Bronchial epithelial cell (primary cell): Measurements from ENCODE around the gene ELOVL3. TPM values are rescaled to one million over a fixed set of nuclear protein-coding genes. Genes with fewer than 3 reads are reported as not detected.

Experiments
- DNase-seq: peaks from one replicate; pipeline ENCODE4 v3.0.0-alpha.2; 2010; ENCODE audit warnings: low read depth
- FAIRE-seq: peaks from 2 replicates; lab custom pipeline; 2011; peaks lifted over from hg19 to GRCh38; lab: Jason Lieb, UNC
- H3K27me3 ChIP-seq: 2 replicates; pipeline ENCODE4 v1.5.1; 2011; ENCODE audit warnings: low read length; ENCODE audit not compliant: control insufficient read depth, insufficient read depth
- H3K36me3 ChIP-seq: 2 replicates; pipeline ENCODE4 v1.5.1; 2011; ENCODE audit warnings: low read length; ENCODE audit not compliant: control insufficient read depth, insufficient read depth
- H3K4me3 ChIP-seq: 2 replicates; pipeline ENCODE4 v1.5.1; 2011; ENCODE audit warnings: mild to moderate bottlenecking, low read depth, low read length, control low read depth
- CTCF ChIP-seq: IDR thresholded peaks from 2 replicates; pipeline ENCODE4 v1.5.1; 2011; ENCODE audit warnings: mild to moderate bottlenecking, moderate library complexity, low read length, control low read depth, inconsistent platforms; ENCODE audit not compliant: insufficient read depth, severe bottlenecking
- total RNA-seq: library from RNA; depleted of rRNA; stranded (reverse); fragments of >200 nt; gene quantifications from 2 replicates; pipeline ENCODE4 v1.2.1, GENCODE V29; 2014

Gene ELOVL3
- total RNA-seq, 1 donor from 2014 or later: not detected

- H3K36me3 ChIP-seq: no peaks in the 10 kb centered on the region
- DNase-seq: no peak
- no peak for FAIRE-seq
- peaks cover 2% of the 10 kb centered on the region for H3K27me3 ChIP-seq
- no peak overlapping the region for H3K4me3 ChIP-seq
- TF ChIP-seq CTCF: no peak
These were observed 34.1 kb upstream of the ELOVL3 start for GRCh38 chr10:102191956-102192355.

- no peak for FAIRE-seq
- TF ChIP-seq CTCF: no peak
- DNase-seq: peak; percentile 43
These were observed 30.7 kb upstream of the ELOVL3 start for GRCh38 chr10:102195296-102195870.

GRCh38 chr10:102196893-102197292 is 29.2 kb upstream of the ELOVL3 start:
- no peak for TF ChIP-seq CTCF
- Histone ChIP-seq H3K27me3 (no peaks in the 10 kb centered on the region), H3K36me3 (no peaks in the 10 kb centered on the region), H3K4me3 (no peak overlapping the region)
- FAIRE-seq (no peak), DNase-seq (no peak)

More at GRCh38 chr10:102195296-102195870, 30.7 kb upstream of the ELOVL3 start:
- H3K4me3 ChIP-seq: no peak overlapping the region
- no peaks in the 10 kb centered on the region for H3K36me3 ChIP-seq
- no peaks in the 10 kb centered on the region for H3K27me3 ChIP-seq

- DNase-seq: no peak
- Histone ChIP-seq H3K27me3 (no peaks in the 10 kb centered on the region), H3K36me3 (no peaks in the 10 kb centered on the region), H3K4me3 (no peak overlapping the region)
- TF ChIP-seq CTCF: no peak
- FAIRE-seq: no peak
These were observed 28.1 kb upstream of the ELOVL3 start for GRCh38 chr10:102198027-102198426.

- Histone ChIP-seq H3K4me3 (no peak overlapping the region), H3K27me3 (no peaks in the 10 kb centered on the region), H3K36me3 (no peaks in the 10 kb centered on the region)
- FAIRE-seq: no peak
- no peak for DNase-seq
- no peak for TF ChIP-seq CTCF
These were observed 25.1 kb upstream of the ELOVL3 start for GRCh38 chr10:102200751-102201640.
